CD14-positive monocyte (primary cell): ENCODE data around the gene ASCL3. TPM values are rescaled to one million over a fixed set of nuclear protein-coding genes. Genes with fewer than 3 reads are reported as not detected.

Experiments used
- DNase-seq, 3 donors: peaks; one replicate each; pipeline ENCODE4 v3.0.0-alpha.2; 2011 to 2022
- H2AFZ ChIP-seq: 2 replicates; pipeline ENCODE4 v1.6.0; 2012; ENCODE audit warnings: mild to moderate bottlenecking, low read depth, low read length, inconsistent platforms; ENCODE audit not compliant: insufficient read depth, poor library complexity, severe bottlenecking
- H3K27ac ChIP-seq, 2 donors: 1 replicate in 1 of 2; 2 replicates in 1 of 2; pipeline ENCODE4 v1.5.1; 2012 to 2013; ENCODE audit warnings: low read length in 2 of 2, control low read depth in 1 of 2, inconsistent platforms in 1 of 2, low read depth in 1 of 2, mild to moderate bottlenecking in 1 of 2
- H3K27me3 ChIP-seq, 2 donors: one replicate each; pipeline versions ENCODE4 v1.6.0 to v1.6.1; 2011 to 2013; ENCODE audit warnings: low read length in 2 of 2; ENCODE audit not compliant: control insufficient read depth in 2 of 2, insufficient read depth in 2 of 2
- H3K36me3 ChIP-seq, 2 donors: replicated peaks in 1 of 2; 1 replicate in 1 of 2; 2 replicates in 1 of 2; pipeline versions ENCODE4 v1.5.1 to v1.6.1; 2012 to 2013; ENCODE audit warnings: low read length in 2 of 2, control low read depth in 1 of 2, inconsistent platforms in 1 of 2, mild to moderate bottlenecking in 1 of 2; ENCODE audit not compliant: insufficient read depth in 2 of 2, control insufficient read depth in 1 of 2
- H3K4me1 ChIP-seq, 2 donors: 1 replicate in 1 of 2; 2 replicates in 1 of 2; pipeline versions ENCODE4 v1.5.1 to v1.6.1; 2012 to 2013; ENCODE audit warnings: low read length in 2 of 2, control low read depth in 1 of 2, inconsistent platforms in 1 of 2, mild to moderate bottlenecking in 1 of 2, moderate library complexity in 1 of 2; ENCODE audit not compliant: insufficient read depth in 2 of 2, control insufficient read depth in 1 of 2
- H3K4me2 ChIP-seq: replicated peaks from 2 replicates; pipeline ENCODE3; 2012; ENCODE audit warnings: low read length, moderate library complexity, mild to moderate bottlenecking; ENCODE audit not compliant: poor library complexity, severe bottlenecking; ENCODE audit errors: extremely low read depth
- H3K4me3 ChIP-seq, 3 experiments: fragments of 200-600 bp in 1 of 3; sonication (generic) in 1 of 3; replicated peaks in 1 of 3; 1 replicate in 2 of 3; 2 replicates in 1 of 3; pipeline ENCODE4 v1.5.1; 2011 to 2013; ENCODE audit warnings: low read length in 3 of 3, mild to moderate bottlenecking in 3 of 3, control low read depth in 2 of 3, low read depth in 2 of 3, inconsistent platforms in 1 of 3, moderate library complexity in 1 of 3
- H3K79me2 ChIP-seq: 2 replicates; pipeline ENCODE4 v1.6.0; 2012; ENCODE audit warnings: mild to moderate bottlenecking, control low read depth, inconsistent platforms, low read length, moderate library complexity; ENCODE audit not compliant: insufficient read depth
- H3K9ac ChIP-seq: 2 replicates; pipeline ENCODE4 v1.6.0; 2017; ENCODE audit warnings: low read length, mild to moderate bottlenecking; ENCODE audit not compliant: insufficient read depth, poor library complexity, severe bottlenecking
- H3K9me3 ChIP-seq, 2 donors: replicated peaks in 1 of 2; 1 replicate in 1 of 2; 2 replicates in 1 of 2; pipeline versions ENCODE4 v1.5.1 to v1.6.1; 2012 to 2013; ENCODE audit warnings: low read length in 2 of 2, control low read depth in 1 of 2; ENCODE audit not compliant: control insufficient read depth in 1 of 2, insufficient read depth in 1 of 2
- H4K20me1 ChIP-seq: 2 replicates; pipeline ENCODE4 v1.6.0; 2012; ENCODE audit warnings: mild to moderate bottlenecking, low read length, control low read depth, moderate library complexity; ENCODE audit not compliant: insufficient read depth
- H3K27ac Mint-ChIP-seq, 7 donors: one replicate each; pipeline ENCODE4 v1.8.0; 2020; ENCODE audit warnings: mild to moderate bottlenecking in 7 of 7, mixed read lengths in 7 of 7, moderate library complexity in 6 of 7, inconsistent platforms in 2 of 7
- H3K27me3 Mint-ChIP-seq, 3 donors: one replicate each; pipeline ENCODE4 v1.8.0; 2021 to 2022; ENCODE audit warnings: low read depth in 3 of 3, mild to moderate bottlenecking in 3 of 3, mixed read lengths in 3 of 3, moderate library complexity in 3 of 3, inconsistent platforms in 1 of 3
- H3K36me3 Mint-ChIP-seq, 2 donors: one replicate each; pipeline ENCODE4 v1.8.0; 2020; ENCODE audit warnings: mixed read lengths in 2 of 2, inconsistent platforms in 1 of 2, mild to moderate bottlenecking in 1 of 2
- H3K4me1 Mint-ChIP-seq: one replicate; pipeline ENCODE4 v1.8.0; 2020; ENCODE audit warnings: mild to moderate bottlenecking, mixed read lengths
- H3K4me3 Mint-ChIP-seq, 2 donors: one replicate each; pipeline ENCODE4 v1.8.0; 2020; ENCODE audit warnings: mild to moderate bottlenecking in 2 of 2, mixed read lengths in 2 of 2, moderate library complexity in 1 of 2
- H3K9me3 Mint-ChIP-seq, 7 donors: one replicate each; pipeline ENCODE4 v1.8.0; 2020 to 2022; ENCODE audit warnings: mixed read lengths in 7 of 7, mild to moderate bottlenecking in 6 of 7, moderate library complexity in 6 of 7, inconsistent platforms in 2 of 7
- WGBS: methylation state at CpG from one replicate; pipeline ENCODE4 v1.1.5; 2013; ENCODE audit warnings: missing lambda C conversion rate; ENCODE audit not compliant: insufficient coverage; 5-methylcytosine and 5-hydroxymethylcytosine counted together
- intact Hi-C, 2 donors: fragments of 100-400 bp; cut with micrococcal nuclease; formaldehyde crosslinking; loops; one replicate each; pipeline versions ENCODE4 v1.15.0 to v1.15.1; 2023
- polyA plus RNA-seq, 3 donors: library from polyadenylated mRNA; depleted of rRNA in 1 of 3; unstranded in 2 of 3; stranded (reverse) in 1 of 3; fragments of 300-500 nt in 2 of 3; fragments of >200 nt in 1 of 3; fragmentation: Illumina TruSeq in 2 of 3; gene quantifications; 1 replicate in 2 of 3; 2 replicates in 1 of 3; pipeline ENCODE4 v1.2.3, GENCODE V29; 2012 to 2021
- TF ChIP-seq, protein P1 (sequence below): fragments of 200-600 bp; IDR thresholded peaks from one replicate; pipeline ENCODE4 v1.8.0; 2022; ENCODE audit warnings: antibody characterized with exemption, mild to moderate bottlenecking

The ASCL3 gene
- polyA plus RNA-seq, 3 donors: not detected

DNA sequence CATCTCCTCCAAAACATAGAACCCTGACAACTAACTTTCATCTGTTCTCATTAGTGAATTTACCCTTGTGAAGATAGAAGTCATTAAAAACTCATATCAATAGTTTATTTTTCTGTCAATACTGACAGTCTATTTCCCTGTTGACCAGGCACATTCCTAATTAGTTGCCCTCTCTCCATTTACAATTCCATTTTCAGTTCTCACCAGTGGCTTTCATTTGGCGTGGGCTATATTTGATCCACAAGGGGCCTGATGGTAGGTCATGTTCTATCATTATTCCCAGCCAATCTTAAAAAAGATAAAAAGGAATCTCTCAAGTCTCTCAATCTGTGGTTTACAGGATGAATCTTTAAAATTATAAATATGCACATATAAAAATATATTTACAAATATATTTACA is 35.7 kb downstream of the ASCL3 start:
- peaks cover 4 to 19% (median 14%) of the 10 kb centered on the region in 3 donors for H3K27me3 Mint-ChIP-seq
- no peaks in the 10 kb centered on the region for H3K36me3 ChIP-seq
- DNase-seq: no peak
- no peak overlapping the region for H3K4me2 ChIP-seq
- H3K79me2 ChIP-seq: no peaks in the 10 kb centered on the region
- no peaks in the 10 kb centered on the region for H3K9me3 ChIP-seq
- no peak overlapping the region for H3K9ac ChIP-seq
- intact Hi-C loops: no loop called here
- H3K27ac Mint-ChIP-seq: no peak overlapping the region
- H3K4me3 ChIP-seq: no peak overlapping the region
- peaks cover 0 to 3% of the 10 kb centered on the region in 2 donors for H3K27me3 ChIP-seq
- H2AFZ ChIP-seq: no peak overlapping the region
- H3K36me3 Mint-ChIP-seq: no peaks in the 10 kb centered on the region
- TF ChIP-seq, protein P1, sequence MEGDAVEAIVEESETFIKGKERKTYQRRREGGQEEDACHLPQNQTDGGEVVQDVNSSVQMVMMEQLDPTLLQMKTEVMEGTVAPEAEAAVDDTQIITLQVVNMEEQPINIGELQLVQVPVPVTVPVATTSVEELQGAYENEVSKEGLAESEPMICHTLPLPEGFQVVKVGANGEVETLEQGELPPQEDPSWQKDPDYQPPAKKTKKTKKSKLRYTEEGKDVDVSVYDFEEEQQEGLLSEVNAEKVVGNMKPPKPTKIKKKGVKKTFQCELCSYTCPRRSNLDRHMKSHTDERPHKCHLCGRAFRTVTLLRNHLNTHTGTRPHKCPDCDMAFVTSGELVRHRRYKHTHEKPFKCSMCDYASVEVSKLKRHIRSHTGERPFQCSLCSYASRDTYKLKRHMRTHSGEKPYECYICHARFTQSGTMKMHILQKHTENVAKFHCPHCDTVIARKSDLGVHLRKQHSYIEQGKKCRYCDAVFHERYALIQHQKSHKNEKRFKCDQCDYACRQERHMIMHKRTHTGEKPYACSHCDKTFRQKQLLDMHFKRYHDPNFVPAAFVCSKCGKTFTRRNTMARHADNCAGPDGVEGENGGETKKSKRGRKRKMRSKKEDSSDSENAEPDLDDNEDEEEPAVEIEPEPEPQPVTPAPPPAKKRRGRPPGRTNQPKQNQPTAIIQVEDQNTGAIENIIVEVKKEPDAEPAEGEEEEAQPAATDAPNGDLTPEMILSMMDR: no peak
- no peak overlapping the region for H3K27ac ChIP-seq
- no peaks in the 10 kb centered on the region for H4K20me1 ChIP-seq
- peaks cover 11 to 24% of the 10 kb centered on the region in 2 donors for H3K4me1 ChIP-seq
- no CpG with 5 or more reads among the region's 1 CpG for WGBS
- peak overlapping the region in 1 of 2 donors; percentile 31 for H3K4me3 Mint-ChIP-seq
- H3K9me3 Mint-ChIP-seq: peaks cover 0 to 6% (median 0%) of the 10 kb centered on the region in 7 donors
- H3K4me1 Mint-ChIP-seq: peaks cover 32% of the 10 kb centered on the region

GRCh38 chr11:8905528-8906165 is 37.2 kb downstream of the ASCL3 start:
- intact Hi-C loops: no loop called here
- Histone ChIP-seq H3K9me3 (peaks cover 0 to 2% of the 10 kb centered on the region in 2 donors), H3K4me3 (no peak overlapping the region), H3K79me2 (no peaks in the 10 kb centered on the region), H3K9ac (no peak overlapping the region), H3K36me3 (no peaks in the 10 kb centered on the region), H3K27ac (no peak overlapping the region), H4K20me1 (no peaks in the 10 kb centered on the region), H3K4me2 (no peak overlapping the region), H3K27me3 (peaks cover 0 to 3% of the 10 kb centered on the region in 2 donors), H2AFZ (no peak overlapping the region), H3K4me1 (peaks cover 9 to 17% of the 10 kb centered on the region in 2 donors)
- TF ChIP-seq, protein P1: no peak
- Mint-ChIP-seq H3K4me1 (peaks cover 26% of the 10 kb centered on the region), H3K27me3 (peaks cover 4 to 18% (median 14%) of the 10 kb centered on the region in 3 donors), H3K4me3 (no peak overlapping the region), H3K27ac (no peak overlapping the region), H3K9me3 (peaks cover 0 to 17% (median 2%) of the 10 kb centered on the region in 7 donors), H3K36me3 (no peaks in the 10 kb centered on the region)
- WGBS: no CpG with 5 or more reads among the region's 5 CpGs
- DNase-seq: no peak
